Measurements from ENCODE around the gene ADRB2.

DNA sequence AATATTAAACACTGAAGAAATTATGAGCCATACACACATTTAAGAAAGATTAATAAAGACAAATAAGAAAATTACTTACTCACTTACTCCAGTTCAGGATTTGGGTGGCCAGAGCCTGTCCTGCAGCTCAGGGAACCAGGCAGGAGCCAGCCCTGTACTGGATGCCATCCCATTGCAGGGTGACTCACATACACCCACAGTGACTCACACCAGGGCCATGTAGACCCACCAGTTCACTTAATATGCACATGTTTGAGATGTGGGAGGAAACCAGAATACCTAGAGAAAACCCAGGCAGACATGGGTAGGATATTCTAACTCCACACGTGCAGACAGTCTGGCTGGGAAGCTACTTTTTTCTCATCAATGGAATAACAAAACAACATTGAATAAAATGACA, 49.6 kb upstream of the ADRB2 start:
- TF ChIP-seq, protein P1, sequence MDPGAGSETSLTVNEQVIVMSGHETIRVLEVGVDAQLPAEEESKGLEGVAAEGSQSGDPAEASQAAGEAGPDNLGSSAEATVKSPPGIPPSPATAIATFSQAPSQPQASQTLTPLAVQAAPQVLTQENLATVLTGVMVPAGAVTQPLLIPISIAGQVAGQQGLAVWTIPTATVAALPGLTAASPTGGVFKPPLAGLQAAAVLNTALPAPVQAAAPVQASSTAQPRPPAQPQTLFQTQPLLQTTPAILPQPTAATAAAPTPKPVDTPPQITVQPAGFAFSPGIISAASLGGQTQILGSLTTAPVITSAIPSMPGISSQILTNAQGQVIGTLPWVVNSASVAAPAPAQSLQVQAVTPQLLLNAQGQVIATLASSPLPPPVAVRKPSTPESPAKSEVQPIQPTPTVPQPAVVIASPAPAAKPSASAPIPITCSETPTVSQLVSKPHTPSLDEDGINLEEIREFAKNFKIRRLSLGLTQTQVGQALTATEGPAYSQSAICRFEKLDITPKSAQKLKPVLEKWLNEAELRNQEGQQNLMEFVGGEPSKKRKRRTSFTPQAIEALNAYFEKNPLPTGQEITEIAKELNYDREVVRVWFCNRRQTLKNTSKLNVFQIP (CRISPR knock-in tag; IDR thresholded peaks at IDR 0.05; ENCODE audit: borderline replicate concordance, low read depth) = no peak
- no peak for TF ChIP-seq RARB (CRISPR knock-in tag; IDR thresholded peaks at IDR 0.05)
